ENCODE results near the gene DHX16.

The DHX16 gene

GRCh38 chr6:30626484-30627366 lies 46.1 kb downstream of the DHX16 start, which contains the start of gene ATAT1:
Gene ATAT1 (plus strand): TSS chr6:30626874.
- DNase-seq (ENCODE audit: low spot score): peak; percentile 77

GRCh38 chr6:30625511-30625910 lies 47.3 kb downstream of the DHX16 start:
- DNase-seq (ENCODE audit: low spot score): no peak

GRCh38 chr6:30619561-30619960 lies 53.2 kb downstream of the DHX16 start:
- no peak for DNase-seq (ENCODE audit: low spot score)

GRCh38 chr6:30618270-30618797 lies 54.5 kb downstream of the DHX16 start:
- peak; percentile 18 for DNase-seq (ENCODE audit: low spot score)

GRCh38 chr6:30617565-30618269 lies 55.1 kb downstream of the DHX16 start, which contains the start of gene MRPS18B:
Gene MRPS18B (plus strand): TSS chr6:30617840. CDS start chr6:30617866, 26 bp downstream.
- peak; percentile 98 for DNase-seq (ENCODE audit: low spot score)

- DNase-seq (ENCODE audit: low spot score): peak; percentile 100
Measured at GRCh38 chr6:30616811-30617564, 55.8 kb downstream of the DHX16 start, which contains the start of gene PPP1R10. Gene PPP1R10 (minus strand): TSS chr6:30617243. CDS start chr6:30609944, 7,299 bp downstream.

- DNase-seq (ENCODE audit: low spot score): peak; percentile 48
Measured at GRCh38 chr6:30615958-30616810, 56.6 kb downstream of the DHX16 start.

- peak; percentile 86 for DNase-seq (ENCODE audit: low spot score)
Measured at GRCh38 chr6:30615219-30615957, 57.4 kb downstream of the DHX16 start.

GRCh38 chr6:30614843-30615218 lies 58.0 kb downstream of the DHX16 start:
- peak; percentile 98 for DNase-seq (ENCODE audit: low spot score)

GRCh38 chr6:30614044-30614842 lies 58.6 kb downstream of the DHX16 start:
- no peak for DNase-seq (ENCODE audit: low spot score)

GRCh38 chr6:30613251-30614043 lies 59.4 kb downstream of the DHX16 start:
- peak; percentile 72 for DNase-seq (ENCODE audit: low spot score)

- peak; percentile 84 for DNase-seq (ENCODE audit: low spot score)
Measured at GRCh38 chr6:30612687-30613248, 60.0 kb downstream of the DHX16 start.

GRCh38 chr6:30612213-30612612 lies 60.6 kb downstream of the DHX16 start:
- DNase-seq (ENCODE audit: low spot score): peak; percentile 38

- DNase-seq (ENCODE audit: low spot score): no peak
Measured at GRCh38 chr6:30611856-30612194, 61.0 kb downstream of the DHX16 start.

- no peak for DNase-seq (ENCODE audit: low spot score)
Measured at GRCh38 chr6:30611150-30611855, 61.5 kb downstream of the DHX16 start.

- DNase-seq (ENCODE audit: low spot score): no peak
Measured at GRCh38 chr6:30610065-30610464, 62.7 kb downstream of the DHX16 start.

GRCh38 chr6:30603961-30604360 lies 68.8 kb downstream of the DHX16 start:
- no peak for DNase-seq (ENCODE audit: low spot score)

Data from kidney tubule cell (primary cell).